ENCODE data around the gene EVL.

The EVL gene

DNA sequence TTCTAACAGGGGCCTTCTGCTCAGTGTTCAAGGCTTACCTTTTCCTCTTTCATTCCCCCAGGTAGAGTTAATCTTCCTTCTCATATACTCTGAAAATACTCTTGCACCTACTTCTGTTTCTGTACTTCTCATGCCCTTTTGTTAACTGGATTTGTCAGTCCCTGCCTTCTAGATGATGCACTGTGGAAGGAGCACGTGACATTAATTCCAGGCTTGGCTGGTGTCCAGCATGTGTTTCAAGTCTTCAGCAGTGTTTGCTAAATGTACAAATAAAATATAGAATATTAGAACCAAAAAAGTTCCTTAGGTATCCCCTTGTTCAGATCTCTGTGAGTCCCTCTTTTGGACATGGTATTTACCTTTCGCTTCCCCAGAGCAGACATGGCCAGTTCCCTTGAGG lies 27.9 kb upstream of the EVL start:
- no peak for DNase-seq (ENCODE audit: low read depth)
- H3K4me3 ChIP-seq (ENCODE audit: low read depth, low read length) = no peak overlapping the region
- TF ChIP-seq, protein P1, sequence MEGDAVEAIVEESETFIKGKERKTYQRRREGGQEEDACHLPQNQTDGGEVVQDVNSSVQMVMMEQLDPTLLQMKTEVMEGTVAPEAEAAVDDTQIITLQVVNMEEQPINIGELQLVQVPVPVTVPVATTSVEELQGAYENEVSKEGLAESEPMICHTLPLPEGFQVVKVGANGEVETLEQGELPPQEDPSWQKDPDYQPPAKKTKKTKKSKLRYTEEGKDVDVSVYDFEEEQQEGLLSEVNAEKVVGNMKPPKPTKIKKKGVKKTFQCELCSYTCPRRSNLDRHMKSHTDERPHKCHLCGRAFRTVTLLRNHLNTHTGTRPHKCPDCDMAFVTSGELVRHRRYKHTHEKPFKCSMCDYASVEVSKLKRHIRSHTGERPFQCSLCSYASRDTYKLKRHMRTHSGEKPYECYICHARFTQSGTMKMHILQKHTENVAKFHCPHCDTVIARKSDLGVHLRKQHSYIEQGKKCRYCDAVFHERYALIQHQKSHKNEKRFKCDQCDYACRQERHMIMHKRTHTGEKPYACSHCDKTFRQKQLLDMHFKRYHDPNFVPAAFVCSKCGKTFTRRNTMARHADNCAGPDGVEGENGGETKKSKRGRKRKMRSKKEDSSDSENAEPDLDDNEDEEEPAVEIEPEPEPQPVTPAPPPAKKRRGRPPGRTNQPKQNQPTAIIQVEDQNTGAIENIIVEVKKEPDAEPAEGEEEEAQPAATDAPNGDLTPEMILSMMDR (IDR thresholded peaks at IDR 0.05; ENCODE audit: insufficient read depth, low read depth, low read length, missing control alignments) = no peak

DNA sequence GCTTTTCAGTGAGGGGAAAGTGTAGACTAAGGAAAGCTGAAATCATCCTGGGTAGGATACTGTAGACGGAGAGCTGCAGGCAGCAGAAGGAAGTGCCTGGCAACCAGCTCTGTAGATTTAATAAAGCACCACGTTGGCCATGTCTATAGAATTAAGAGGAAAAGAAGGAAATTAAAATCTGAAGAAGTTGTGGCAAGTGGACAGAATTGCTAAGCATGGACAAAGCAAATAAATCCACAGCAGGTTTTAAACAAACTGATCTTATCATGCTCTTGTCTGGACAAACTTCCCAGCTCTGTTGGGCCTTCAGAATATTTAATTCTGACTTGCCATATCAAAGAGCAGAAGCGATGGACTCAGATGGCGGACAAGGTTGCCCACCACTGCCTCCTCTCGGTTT lies 27.2 kb upstream of the EVL start:
- H3K4me3 ChIP-seq (ENCODE audit: low read depth, low read length) = no peak overlapping the region
- TF ChIP-seq, protein P1 (IDR thresholded peaks at IDR 0.05; ENCODE audit: insufficient read depth, low read depth, low read length, missing control alignments) = no peak
- DNase-seq (ENCODE audit: low read depth) = no peak

DNA sequence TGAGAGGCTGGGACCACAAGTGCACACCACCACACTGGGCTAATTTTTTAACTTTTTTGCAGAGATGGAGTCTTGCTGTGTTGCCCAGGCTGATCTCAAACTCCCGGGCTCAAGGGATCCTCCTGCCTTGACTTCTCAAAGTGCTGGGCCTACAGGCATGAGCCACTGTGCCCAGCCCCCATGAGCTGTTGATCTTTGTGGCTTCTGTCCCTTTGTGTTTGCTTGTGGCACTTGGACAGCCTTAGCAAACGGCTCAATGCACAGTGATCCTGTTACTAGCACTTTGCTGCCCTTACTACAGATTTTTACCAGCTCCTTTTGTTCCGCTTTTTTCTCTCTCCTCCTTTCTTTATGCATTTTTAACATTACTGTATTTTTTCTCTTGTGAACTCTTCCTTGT lies 25.3 kb upstream of the EVL start:
- H3K4me3 ChIP-seq (ENCODE audit: low read depth, low read length) = no peak overlapping the region
- no peak for DNase-seq (ENCODE audit: low read depth)
- TF ChIP-seq, protein P1 (IDR thresholded peaks at IDR 0.05; ENCODE audit: insufficient read depth, low read depth, low read length, missing control alignments) = no peak

DNA sequence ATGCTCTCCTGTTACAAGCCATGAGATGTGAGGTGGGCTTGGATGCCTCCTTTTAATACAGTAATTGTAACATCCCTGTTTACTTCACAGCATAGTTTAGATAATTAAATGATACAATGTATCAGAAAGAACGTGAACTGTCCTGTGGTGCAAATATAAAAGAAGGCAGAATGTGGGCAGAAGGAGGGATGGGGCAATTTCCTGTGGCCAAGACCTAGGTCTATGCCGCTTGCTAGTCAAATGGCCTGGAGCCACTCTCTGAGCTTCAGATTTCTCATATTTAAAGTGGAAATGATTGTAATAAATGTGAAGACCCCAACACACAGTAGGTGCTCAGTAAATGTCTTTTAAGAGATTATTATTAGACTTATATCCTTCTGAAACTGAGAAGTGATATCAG lies 24.0 kb upstream of the EVL start:
- TF ChIP-seq, protein P1 (IDR thresholded peaks at IDR 0.05; ENCODE audit: insufficient read depth, low read depth, low read length, missing control alignments) = no peak
- no peak for DNase-seq (ENCODE audit: low read depth)
- no peak overlapping the region for H3K4me3 ChIP-seq (ENCODE audit: low read depth, low read length)

DNA sequence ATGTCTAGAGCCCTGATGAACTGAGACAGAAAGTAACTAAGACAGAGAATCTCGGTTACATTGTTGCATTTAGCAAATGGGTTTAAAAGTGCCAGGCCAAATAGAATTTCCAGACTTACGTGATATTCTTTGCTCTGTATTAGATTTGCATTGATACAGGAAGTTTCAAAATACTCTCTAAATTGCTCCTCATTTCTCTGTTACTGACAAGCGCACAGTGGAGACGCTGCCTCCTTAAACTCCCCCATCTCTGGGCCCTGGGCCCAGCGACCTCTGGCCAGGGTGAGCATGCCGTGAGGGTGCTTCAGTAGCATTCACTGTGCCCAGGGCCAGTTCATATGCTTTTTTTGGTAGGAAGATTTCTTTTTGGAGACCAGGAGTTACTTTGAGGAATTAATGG lies 22.9 kb upstream of the EVL start:
- DNase-seq (ENCODE audit: low read depth) = no peak
- no peak overlapping the region for H3K4me3 ChIP-seq (ENCODE audit: low read depth, low read length)
- TF ChIP-seq, protein P1 (IDR thresholded peaks at IDR 0.05; ENCODE audit: insufficient read depth, low read depth, low read length, missing control alignments) = no peak

DNA sequence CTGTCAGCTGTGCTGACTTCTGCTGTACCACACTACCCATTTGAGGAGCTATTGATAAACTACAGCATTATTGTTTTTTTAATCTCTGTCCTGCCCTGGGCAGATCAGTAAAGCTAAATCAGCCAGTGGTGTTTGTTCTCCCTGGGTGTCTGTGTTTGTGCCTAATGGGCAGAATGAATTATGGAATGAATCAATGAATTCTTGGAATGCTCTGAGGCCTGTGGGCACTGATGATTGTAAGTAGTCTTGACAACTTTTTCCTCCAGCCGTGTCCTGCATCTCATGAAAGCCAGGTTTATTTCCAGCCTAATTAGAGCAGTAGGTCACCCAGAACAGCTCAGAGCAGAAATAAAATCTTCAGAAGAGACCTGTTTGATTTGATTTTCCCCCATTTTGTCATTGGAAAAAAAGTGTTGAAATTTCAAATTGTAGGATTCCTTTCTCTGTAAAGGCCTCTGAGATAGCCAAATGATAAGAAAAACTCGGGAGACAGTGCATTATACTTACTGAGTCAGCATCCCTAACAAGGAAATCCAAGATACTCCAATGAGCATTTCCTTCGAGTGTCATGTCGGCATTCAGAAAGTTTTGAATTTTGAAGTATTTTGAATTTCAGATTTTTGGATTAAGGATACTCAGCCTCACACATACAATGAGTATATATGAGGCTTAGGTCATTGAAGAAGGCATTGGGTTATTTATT lies 19.4 kb upstream of the EVL start:
- no peak for DNase-seq (ENCODE audit: low read depth)
- H3K4me3 ChIP-seq (ENCODE audit: low read depth, low read length) = no peak overlapping the region
- TF ChIP-seq, protein P1 (IDR thresholded peaks at IDR 0.05; ENCODE audit: insufficient read depth, low read depth, low read length, missing control alignments) = no peak

DNA sequence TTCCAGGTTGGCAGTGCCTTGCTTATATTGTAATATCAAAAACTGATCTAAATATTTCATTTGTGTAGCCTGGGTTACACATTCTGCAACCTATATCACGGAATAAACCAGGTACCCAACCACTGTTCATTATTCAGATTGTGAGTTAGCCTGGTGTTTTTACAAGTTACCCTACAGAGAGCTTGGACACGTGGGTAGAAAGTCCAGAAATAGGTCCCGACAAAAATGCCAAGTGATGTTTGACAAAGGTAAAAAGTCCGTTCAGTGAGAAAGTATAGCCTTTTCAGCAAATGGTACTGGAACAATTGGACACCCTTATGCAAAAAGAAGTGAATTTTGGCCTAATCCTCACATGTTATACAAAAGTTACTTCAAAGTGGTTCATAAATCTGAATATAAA lies 17.6 kb upstream of the EVL start:
- DNase-seq (ENCODE audit: low read depth) = no peak
- no peak overlapping the region for H3K4me3 ChIP-seq (ENCODE audit: low read depth, low read length)
- TF ChIP-seq, protein P1 (IDR thresholded peaks at IDR 0.05; ENCODE audit: insufficient read depth, low read depth, low read length, missing control alignments) = no peak
